SH-SY5Y (cell line): ENCODE data around the gene OSBP.

Experiments used
- GATA2 ChIP-seq: IDR thresholded peaks from 2 replicates; pipeline ENCODE4 v1.6.1; 2011; ENCODE audit warnings: mild to moderate bottlenecking, low read depth, low read length
- GATA3 ChIP-seq: IDR thresholded peaks from 2 replicates; pipeline ENCODE4 v1.6.1; 2011; ENCODE audit warnings: low read depth, mild to moderate bottlenecking, low read length, moderate library complexity

Gene OSBP

DNA sequence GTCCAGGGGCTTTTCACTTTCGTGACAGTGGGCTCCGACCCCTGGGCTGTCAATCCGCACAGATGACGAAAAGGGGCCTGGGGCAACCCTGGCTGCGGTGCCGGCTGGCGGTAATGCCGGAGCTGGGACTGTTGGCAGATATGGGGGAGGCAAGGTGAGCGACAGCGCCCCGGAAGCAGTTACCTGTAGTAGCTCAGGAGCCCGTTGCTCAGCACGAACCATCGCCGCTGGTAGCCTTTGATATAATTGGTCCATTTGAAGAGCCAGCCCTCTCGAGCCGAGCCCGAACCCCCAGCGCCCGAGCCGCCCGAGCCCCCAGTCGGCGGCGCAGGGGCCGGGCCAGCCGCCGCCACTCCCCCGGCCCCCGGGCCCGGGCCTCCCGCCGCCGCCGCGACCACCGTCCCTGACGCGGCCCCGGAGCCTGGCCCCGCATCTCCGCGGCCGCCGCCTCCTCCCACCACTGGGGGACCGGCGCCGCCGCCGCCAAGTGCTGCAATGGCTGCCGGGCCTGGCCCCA is 396 bp downstream of the OSBP start:
- no peak for TF ChIP-seq GATA2
- TF ChIP-seq GATA3 = no peak

DNA sequence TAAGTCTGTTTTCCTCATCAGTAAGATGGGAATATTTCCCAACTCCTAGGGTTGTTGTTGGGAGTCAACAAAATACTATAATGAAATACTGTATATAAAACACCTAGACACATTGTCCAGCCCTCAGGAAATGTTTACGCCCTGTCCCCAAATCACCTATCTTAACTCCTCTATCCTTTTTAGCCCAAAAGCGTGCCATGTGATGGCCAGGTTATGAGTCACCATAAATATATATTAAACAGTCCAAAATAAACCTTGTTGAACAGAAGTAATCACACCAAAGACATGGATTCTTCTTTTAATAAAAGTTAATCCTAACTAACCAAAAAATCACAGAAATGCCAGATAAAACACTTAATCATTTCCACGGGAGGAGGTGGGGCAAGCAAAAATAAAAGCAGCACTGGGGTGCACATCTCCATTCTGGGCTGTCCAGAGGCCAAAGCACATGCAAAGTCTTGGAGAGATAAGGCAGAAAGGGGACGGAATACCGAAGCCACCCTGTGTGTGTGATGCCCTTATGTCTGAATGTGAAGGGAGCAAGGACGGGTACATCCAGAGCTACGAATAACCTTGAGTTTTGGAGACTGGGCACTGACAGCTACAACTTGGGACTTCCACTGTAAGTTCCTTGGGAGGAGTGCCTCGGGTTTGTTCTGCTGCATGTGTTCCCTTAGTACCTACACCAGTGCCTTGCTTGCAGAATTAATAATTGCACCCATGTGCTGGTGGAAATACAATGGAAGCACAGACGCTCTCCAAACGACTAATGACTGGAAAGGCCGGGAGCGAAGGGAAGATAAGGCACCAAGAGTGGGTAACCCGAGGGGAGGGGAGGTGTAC is 1.1 kb downstream of the OSBP start:
- TF ChIP-seq GATA3 (no peak), GATA2 (no peak)

DNA sequence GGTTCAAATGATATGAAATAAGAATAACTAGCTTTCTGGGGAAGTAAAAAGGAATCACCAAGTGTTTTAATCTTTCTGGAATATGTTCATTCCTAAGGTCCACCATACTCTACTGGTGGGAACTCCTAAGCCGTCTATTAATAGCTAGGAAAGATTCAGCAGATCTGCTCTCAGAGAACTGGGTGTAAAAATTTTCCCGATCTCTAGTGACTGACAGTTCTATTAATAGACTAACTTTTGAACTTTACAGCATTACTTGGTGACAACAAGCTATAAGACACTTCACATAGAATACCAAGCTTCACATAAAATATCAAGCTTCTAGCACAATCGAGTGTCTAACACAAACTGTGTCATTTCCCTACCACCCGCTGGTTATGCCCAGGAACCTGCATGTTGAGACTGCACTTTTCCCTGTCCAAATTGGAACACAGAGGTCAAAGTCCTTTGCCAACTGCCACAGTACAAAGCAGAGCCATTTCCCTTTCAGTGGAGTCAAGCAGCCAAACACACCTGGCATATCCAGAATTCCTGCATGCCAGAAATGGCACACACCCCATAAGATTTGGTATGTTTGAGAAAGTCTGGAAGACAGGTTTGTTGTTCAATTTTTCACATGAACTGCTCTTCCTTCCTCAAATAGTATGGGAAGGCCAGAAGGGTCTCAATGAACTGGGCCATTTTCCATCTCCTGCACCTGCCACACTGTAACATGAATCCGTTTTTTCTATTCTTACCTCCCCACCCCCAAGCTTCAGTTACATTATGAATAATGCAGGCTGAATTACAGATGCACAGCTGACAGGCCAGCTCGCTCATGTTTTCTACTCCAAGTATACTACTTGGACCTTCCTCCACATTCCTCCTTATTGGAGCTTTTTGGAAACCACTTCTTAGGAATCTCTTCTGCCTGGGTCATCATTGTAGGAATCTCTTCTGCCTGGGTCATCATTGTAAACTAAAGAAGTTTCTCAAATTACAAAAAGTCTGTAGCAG is 3.7 kb downstream of the OSBP start:
- no peak for TF ChIP-seq GATA2
- TF ChIP-seq GATA3 = no peak

DNA sequence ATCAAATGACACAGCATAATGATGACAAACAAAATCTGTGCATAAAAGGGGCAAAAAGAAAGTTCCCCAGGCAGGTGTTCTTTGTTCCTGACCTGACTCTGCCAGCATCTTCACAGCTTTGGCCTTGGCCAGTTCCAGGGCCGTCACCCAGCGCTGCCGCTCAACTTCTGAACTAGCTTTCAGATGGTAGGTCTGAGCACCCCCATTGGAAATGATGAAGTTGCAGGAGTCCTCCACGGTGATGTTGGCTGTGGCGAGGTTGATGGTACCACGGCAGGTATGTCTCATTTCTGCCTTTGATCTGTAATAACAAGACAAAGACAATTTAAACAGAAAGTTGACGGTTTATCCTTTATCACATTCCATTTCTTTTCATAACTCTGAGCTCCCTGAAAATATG is 5.3 kb downstream of the OSBP start:
- TF ChIP-seq GATA3 = no peak
- no peak for TF ChIP-seq GATA2

DNA sequence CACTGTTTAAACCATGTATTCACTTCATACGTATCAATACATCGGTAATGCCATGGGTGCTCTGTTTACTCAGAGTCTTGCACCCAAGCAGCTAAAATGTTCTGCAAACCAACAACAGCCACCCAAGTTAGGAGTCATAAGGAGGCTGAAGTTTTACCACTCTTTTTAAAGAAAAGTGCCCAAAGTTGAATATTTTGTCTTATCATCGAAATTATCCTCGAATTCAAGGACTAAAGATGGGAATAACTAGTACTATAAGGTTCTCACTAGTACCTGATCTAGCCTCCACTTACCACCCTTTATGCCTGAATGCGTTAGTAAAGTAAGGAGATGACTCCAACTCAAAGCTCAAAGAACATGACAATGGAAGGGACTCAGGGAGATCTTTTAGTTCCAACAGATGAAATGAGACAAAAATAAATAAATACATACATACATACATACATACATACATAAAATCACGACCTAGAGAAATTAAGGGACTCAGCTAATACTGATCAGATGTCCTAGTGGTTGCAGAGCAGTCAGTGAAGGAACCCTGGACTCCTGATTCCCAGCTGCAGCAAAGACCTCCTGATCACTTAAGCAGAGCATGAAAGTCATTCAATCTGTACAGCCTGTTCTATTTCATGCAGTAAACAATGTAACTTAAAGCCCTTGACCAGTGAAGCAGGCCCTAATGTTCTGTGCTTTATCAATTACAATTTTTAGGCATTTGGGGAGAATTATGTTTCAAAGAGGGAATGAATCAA is 7.7 kb downstream of the OSBP start:
- TF ChIP-seq GATA2 (no peak), GATA3 (no peak)

DNA sequence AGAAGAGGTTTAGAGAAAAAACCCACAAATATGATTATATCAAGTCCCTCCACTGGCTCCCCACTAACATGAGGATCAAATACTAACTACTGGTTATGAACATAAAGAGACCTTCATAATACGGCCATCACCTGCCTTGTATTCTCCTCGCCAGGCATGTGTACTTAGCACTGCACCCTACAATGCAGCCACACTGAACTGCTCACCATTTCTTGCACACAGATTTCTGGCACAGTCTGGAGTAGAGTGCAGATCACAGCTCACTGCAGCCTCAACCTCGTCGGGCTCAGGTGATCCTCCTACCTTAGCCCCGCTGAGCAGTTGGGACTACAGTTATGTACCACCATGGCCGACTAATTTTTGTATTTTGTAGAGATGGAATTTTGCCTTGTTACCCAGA is 13.1 kb downstream of the OSBP start:
- TF ChIP-seq GATA3 (no peak), GATA2 (no peak)

DNA sequence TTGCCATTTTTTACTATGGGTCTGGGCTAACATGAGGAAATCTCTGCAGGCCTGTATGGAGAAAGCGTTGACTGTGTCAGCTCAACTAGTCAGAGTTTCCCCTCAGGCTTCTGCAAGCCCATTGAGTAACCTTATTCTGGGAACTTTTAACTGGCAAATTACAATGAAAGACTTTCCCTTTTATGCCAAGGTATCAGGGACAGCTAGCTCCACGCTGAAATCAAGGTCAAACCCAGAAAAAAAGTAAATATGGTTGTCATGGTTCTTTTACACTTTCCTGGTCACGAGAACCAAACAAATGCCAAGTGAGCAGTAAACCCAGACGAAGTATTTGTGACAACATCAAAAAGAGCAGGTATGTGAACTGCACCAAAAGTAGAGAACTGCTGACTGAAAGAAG is 13.8 kb downstream of the OSBP start:
- no peak for TF ChIP-seq GATA2
- TF ChIP-seq GATA3 = no peak

DNA sequence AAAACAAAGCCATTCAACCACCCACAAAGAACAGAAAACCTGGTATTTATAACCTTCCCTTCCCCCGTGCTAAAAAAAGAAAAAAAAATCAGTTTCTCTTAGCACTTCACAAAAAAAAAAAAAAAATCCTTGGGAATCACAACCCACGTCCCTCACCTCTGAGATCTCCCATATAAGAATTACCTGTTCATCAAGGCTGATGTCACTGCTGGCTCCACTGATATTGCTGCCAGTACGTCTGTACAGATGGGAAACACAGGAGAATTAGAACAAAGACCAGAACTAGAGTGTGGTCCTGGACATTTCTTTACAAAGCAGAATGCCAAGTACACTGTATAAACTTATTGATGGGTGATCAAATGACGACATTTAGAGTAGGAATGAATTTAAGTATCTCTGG is 14.9 kb downstream of the OSBP start:
- TF ChIP-seq GATA2 (no peak), GATA3 (no peak)

DNA sequence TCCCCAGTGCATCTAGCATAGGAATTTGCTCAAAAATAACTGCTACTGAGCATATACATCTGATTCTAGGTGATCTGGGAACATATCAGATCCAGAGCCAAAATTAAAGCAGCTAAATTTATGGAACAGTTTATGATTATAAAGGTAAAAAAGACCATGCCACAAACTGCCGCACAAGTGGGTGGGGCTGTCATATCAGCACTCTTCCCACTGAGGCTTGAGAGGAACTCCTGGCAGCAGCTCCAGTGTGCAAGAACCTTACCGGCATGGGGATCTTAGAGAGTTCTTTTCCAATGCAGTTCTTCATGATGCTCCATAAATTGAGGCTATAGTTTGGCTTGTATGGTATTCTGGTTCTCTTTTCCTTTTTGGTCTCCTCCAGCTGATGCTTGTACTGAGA is 15.3 kb downstream of the OSBP start:
- TF ChIP-seq GATA2 (no peak), GATA3 (no peak)

DNA sequence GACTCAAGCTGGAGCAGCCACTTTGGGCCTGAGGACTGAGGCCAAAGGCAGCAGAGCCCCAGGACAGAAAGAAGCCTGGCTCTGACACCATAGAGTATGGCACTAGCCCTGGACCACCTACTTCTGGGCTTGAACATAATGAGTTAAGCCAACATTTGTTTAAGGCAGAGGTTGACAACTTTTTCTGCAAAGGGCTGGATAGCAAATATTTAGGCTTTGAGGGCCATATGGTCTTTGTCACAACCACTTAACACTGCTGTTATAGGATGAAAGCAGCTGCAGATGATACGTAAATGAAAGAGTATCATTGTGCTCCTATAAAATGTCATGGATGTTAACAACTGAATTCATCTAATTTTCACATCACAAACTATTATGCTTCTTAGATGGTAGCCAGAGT is 16.6 kb downstream of the OSBP start:
- TF ChIP-seq GATA2 = no peak
- TF ChIP-seq GATA3 = no peak

DNA sequence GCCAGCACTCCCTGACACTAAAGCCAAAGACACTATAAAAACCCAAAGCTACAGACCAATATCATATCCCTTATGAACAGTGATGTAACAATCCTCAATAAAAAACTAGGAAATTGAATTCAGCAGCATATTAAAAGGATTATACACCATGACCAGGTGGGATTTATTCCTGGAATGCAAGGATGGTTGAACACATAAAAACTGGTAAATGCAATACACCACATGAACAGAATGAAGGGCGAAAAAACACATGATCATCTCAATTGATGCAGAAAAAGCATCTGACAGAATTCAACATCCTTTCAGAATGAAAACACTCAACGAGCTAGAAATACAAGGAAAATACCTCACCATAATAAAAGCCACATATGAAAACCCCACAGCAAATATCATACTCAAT is 31.3 kb downstream of the OSBP start:
- TF ChIP-seq GATA3 = no peak
- TF ChIP-seq GATA2 = no peak

DNA sequence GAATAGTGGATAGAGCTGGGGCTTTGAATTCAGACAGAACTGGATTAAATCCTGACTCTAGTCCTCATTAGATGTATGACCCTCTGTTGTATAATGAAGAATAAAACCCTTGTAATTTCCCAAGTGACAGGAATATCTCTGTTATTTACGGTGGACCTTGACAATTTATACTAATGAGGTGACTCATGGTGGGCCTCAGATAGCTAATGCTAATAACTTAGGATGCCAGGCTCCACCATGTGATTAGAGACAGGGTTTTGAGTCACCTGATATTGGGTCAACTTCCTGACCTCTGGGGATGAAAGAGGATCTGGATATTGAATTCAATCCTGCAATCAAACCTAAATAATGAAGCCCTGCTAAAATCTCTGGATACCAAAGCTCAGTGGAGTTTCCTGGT is 33.6 kb downstream of the OSBP start:
- TF ChIP-seq GATA3 (no peak), GATA2 (no peak)

DNA sequence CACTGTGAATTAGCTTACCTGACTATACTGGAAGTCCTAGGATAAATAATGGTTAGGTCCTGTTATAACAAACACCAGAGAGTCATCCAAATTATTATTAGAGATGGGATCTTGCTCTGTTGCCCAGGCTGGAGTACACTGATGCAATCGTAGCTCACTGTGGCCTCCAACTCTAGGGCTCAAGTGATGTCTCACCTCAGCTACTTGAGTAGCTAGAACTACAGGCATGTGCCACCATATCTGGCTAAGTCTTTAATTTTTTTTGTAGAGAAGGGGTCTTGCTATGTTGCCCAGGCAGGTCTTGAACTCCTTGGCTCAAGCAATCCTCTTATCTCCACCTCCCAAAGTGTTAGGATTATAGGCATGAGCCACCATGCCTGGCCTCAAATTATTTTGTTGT is 37.2 kb downstream of the OSBP start:
- TF ChIP-seq GATA3 = no peak
- TF ChIP-seq GATA2 = no peak

DNA sequence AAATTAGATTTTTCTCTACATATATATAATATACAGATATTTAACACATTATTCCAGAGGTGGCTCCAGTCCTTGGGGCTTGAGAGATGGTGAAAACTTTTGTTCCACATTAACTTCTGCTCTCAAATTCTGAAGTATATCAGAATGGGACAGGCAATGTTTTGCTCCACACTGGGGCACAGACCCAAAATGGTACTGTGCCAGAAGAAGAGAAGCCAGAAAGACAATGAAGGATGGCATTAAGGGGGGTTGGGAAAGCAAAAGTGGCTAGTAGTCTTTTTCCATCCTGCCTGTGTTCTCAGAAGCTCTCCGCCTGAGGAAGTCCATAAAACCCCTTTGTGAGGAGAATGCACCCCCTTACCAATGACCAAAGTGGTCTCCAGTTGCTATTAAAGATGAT is 40.1 kb downstream of the OSBP start:
- TF ChIP-seq GATA2 (no peak), GATA3 (no peak)
